ENCODE measurements around the gene WBP2NL. TPM values are rescaled to one million over a fixed set of nuclear protein-coding genes. Genes with fewer than 3 reads are reported as not detected.

The WBP2NL gene
- total RNA-seq, 2 experiments from 2014 or later, result 1.1 to 1.9 TPM

GRCh38 chr22:42060489-42060888 is 61.9 kb downstream of the WBP2NL start:
- DNase-seq (ENCODE audit: low spot score), result no peak
- Histone ChIP-seq H3K9me3 (ENCODE audit: low read length) (peaks cover 13% of the 10 kb centered on the region), H3K4me3 (ENCODE audit: low read depth, low read length, poor library complexity, severe bottlenecking) (no peak overlapping the region), H4K20me1 (ENCODE audit: insufficient read depth, low read length) (no peaks in the 10 kb centered on the region), H3K36me3 (ENCODE audit: insufficient read depth, low read length) (peaks cover 69% of the 10 kb centered on the region), H3K4me2 (ENCODE audit: low read length) (no peak overlapping the region), H3K9me2 (ENCODE audit: insufficient read depth, low read length) (no peaks in the 10 kb centered on the region), H3K27ac (ENCODE audit: low read depth, low read length, poor library complexity, severe bottlenecking) (no peak overlapping the region), H3K79me2 (ENCODE audit: insufficient read depth, low read depth, low read length) (no peaks in the 10 kb centered on the region), H3K4me1 (ENCODE audit: insufficient read depth, low read length, poor library complexity, severe bottlenecking) (no peaks in the 10 kb centered on the region), H2AFZ (ENCODE audit: low read length) (no peak overlapping the region)
- no peak for TF ChIP-seq CTCF (conservative IDR thresholded peaks at IDR 0.05; ENCODE audit: low read length)
- TF ChIP-seq EZH2phosphoT487 (IDR thresholded peaks at IDR 0.05; ENCODE audit: borderline replicate concordance, low read depth, low read length), result no peak
- no TSS peak for BruUV-seq (replicated peaks)
- intact Hi-C loops (cut with micrococcal nuclease; ENCODE audit: unreplicated experiment), result no loop called here
- ChIA-PET POLR2A (interaction anchor here (0.5 to 1.0 kb wide), 2 partner anchors 28 to 799 kb away, joined by 4 to 5 read pairs; no protein-coding TSS in a partner anchor), CTCF (ENCODE audit: unreplicated experiment) (no interaction called here)

DNA sequence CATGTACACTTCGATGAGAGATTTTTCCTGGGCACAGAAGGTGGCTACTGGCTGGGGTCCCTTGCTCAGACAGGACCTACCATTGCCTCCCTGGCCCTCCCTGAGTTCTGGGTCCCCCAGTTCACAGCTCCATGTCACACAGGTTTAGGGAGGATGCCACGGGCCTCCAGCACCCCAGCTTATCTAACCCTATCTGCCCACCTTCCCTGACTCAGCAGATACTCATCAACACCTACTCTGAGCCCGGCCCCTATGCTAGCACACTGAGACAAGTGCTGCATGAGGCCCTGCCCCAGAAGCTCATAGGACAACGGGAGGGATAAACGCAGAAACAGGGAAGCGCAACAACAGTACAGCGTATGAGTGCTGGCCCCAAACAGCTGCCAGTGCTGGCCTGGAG is 62.5 kb downstream of the WBP2NL start:
- no peaks in the 10 kb centered on the region for H3K4me1 ChIP-seq (ENCODE audit: insufficient read depth, low read length, poor library complexity, severe bottlenecking)
- peaks cover 13% of the 10 kb centered on the region for H3K9me3 ChIP-seq (ENCODE audit: low read length)
- TF ChIP-seq EZH2phosphoT487 (IDR thresholded peaks at IDR 0.05; ENCODE audit: borderline replicate concordance, low read depth, low read length) (no peak), CTCF (conservative IDR thresholded peaks at IDR 0.05; ENCODE audit: low read length) (no peak)
- no peak overlapping the region for H3K27ac ChIP-seq (ENCODE audit: low read depth, low read length, poor library complexity, severe bottlenecking)
- no peak overlapping the region for H3K4me2 ChIP-seq (ENCODE audit: low read length)
- H3K9me2 ChIP-seq (ENCODE audit: insufficient read depth, low read length), result no peaks in the 10 kb centered on the region
- no peak for DNase-seq (ENCODE audit: low spot score)
- H3K79me2 ChIP-seq (ENCODE audit: insufficient read depth, low read depth, low read length), result no peaks in the 10 kb centered on the region
- ChIA-PET POLR2A (interaction anchor here (0.5 to 1.0 kb wide), 3 partner anchors 27 to 799 kb away, joined by 3 to 5 read pairs (median 4); no protein-coding TSS in a partner anchor), CTCF (ENCODE audit: unreplicated experiment) (no interaction called here)
- no peaks in the 10 kb centered on the region for H4K20me1 ChIP-seq (ENCODE audit: insufficient read depth, low read length)
- no TSS peak for BruUV-seq (replicated peaks)
- peaks cover 74% of the 10 kb centered on the region for H3K36me3 ChIP-seq (ENCODE audit: insufficient read depth, low read length)
- intact Hi-C loops (cut with micrococcal nuclease; ENCODE audit: unreplicated experiment), result no loop called here
- H3K4me3 ChIP-seq (ENCODE audit: low read depth, low read length, poor library complexity, severe bottlenecking), result no peak overlapping the region
- no peak overlapping the region for H2AFZ ChIP-seq (ENCODE audit: low read length)

- intact Hi-C loops (cut with micrococcal nuclease; ENCODE audit: unreplicated experiment), result no loop called here
- Histone ChIP-seq H3K79me2 (ENCODE audit: insufficient read depth, low read depth, low read length) (no peaks in the 10 kb centered on the region), H4K20me1 (ENCODE audit: insufficient read depth, low read length) (no peaks in the 10 kb centered on the region), H3K9me3 (ENCODE audit: low read length) (no peaks in the 10 kb centered on the region), H3K4me2 (ENCODE audit: low read length) (no peak overlapping the region), H3K4me3 (ENCODE audit: low read depth, low read length, poor library complexity, severe bottlenecking) (no peak overlapping the region), H3K27ac (ENCODE audit: low read depth, low read length, poor library complexity, severe bottlenecking) (no peak overlapping the region), H2AFZ (ENCODE audit: low read length) (no peak overlapping the region), H3K4me1 (ENCODE audit: insufficient read depth, low read length, poor library complexity, severe bottlenecking) (no peaks in the 10 kb centered on the region), H3K36me3 (ENCODE audit: insufficient read depth, low read length) (peaks cover 76% of the 10 kb centered on the region), H3K9me2 (ENCODE audit: insufficient read depth, low read length) (no peaks in the 10 kb centered on the region)
- ChIA-PET CTCF (ENCODE audit: unreplicated experiment) (no interaction called here), POLR2A (interaction anchor here (0.8 kb wide), 1 partner anchor 283 kb away, joined by 3 read pairs; no protein-coding TSS in a partner anchor)
- DNase-seq (ENCODE audit: low spot score), result no peak
- no TSS peak for BruUV-seq (replicated peaks)
- TF ChIP-seq EZH2phosphoT487 (IDR thresholded peaks at IDR 0.05; ENCODE audit: borderline replicate concordance, low read depth, low read length) (no peak), CTCF (conservative IDR thresholded peaks at IDR 0.05; ENCODE audit: low read length) (no peak)
Measured at GRCh38 chr22:42062506-42063170, 64.0 kb downstream of the WBP2NL start.
